Measurements from ENCODE around the gene MANSC4. TPM values are rescaled to one million over a fixed set of nuclear protein-coding genes. Genes with fewer than 3 reads are reported as not detected.

The MANSC4 gene
- total RNA-seq, 1 donor from 2014 or later, result not detected

DNA sequence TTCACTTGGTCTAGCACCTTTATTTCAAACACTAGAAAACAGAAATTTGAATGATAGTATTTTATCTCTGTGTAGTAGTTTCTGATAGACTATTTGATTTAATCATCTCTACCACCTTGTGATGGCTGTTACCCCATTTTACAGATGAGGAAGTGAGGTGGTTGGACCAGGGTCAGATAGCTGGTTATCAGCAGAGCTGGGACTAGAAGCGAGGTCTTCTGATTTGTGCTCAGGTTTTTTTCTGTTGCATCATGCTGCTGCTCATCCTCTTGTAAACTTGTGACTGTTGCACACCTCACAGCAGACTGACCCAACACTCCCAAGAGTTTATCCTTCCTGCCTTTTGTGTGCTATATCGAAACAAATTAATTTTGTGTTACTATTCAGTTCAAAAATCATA lies 10.1 kb upstream of the MANSC4 start:
- Mint-ChIP-seq H3K4me3 (no peak overlapping the region), H3K36me3 (ENCODE audit: low read depth) (peaks cover 46% of the 10 kb centered on the region), H3K27ac (no peak overlapping the region), H3K9me3 (no peaks in the 10 kb centered on the region), H3K27me3 (no peaks in the 10 kb centered on the region), H3K4me1 (peaks cover 12% of the 10 kb centered on the region)
- intact Hi-C loops (cut with micrococcal nuclease), result no loop called here
- DNase-seq, result no peak

DNA sequence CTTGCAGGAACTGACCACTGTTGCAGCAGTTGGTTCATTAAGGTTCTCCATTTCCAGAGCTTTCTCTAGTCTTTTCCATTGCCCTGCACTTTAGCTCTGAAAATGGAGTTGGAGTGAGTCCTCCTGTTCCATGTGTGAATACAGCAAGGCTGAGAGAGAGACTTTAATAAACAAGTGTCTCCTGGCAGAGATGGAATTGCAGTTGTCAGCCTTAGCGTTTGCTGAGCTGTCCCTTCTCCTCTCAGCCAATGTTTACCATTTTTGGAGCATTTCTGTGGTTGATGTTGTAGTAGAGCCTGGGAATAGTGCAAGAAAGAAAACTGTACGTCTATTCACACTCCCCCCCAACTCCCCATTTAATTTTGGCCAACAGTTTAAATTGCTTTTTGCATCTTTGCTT lies 7.5 kb upstream of the MANSC4 start:
- no peak overlapping the region for H3K4me3 Mint-ChIP-seq
- DNase-seq, result no peak
- intact Hi-C loops (cut with micrococcal nuclease), result no loop called here
- H3K36me3 Mint-ChIP-seq (ENCODE audit: low read depth), result peaks cover 35% of the 10 kb centered on the region
- H3K27me3 Mint-ChIP-seq, result no peaks in the 10 kb centered on the region
- H3K9me3 Mint-ChIP-seq, result no peaks in the 10 kb centered on the region
- H3K27ac Mint-ChIP-seq, result no peak overlapping the region
- peaks cover 14% of the 10 kb centered on the region for H3K4me1 Mint-ChIP-seq

DNA sequence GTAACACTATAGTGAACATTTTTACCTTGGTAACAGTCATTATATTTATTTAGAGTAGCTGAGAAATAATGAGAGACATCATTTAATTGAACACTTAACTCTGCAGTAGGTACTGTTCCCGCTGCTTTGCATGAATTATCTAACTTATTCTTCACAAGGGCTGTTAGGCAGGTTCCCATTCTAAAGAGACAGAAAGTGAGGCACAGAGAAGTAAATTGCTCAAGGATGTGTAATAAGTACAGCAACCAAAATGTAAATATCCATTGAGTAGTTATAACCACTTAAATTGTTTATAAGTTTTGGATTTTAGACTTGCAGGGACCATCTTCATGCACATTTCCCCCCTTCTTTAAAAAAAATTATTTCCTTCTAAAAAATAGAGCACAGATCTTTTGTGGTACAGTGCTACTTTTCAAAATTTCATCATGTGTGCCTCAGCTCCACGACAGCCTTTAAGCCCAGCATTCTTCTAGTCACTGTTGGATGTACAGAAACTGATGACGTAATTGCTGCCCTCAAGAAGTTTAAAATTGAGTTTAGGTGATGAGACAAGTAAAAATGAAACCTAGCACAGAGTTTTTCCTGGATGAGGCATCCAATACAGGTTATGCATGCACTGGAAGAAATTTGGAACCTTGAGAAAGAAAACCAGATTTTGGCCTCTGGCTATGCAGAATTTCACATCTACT lies 6.0 kb upstream of the MANSC4 start:
- peaks cover 29% of the 10 kb centered on the region for H3K4me1 Mint-ChIP-seq
- intact Hi-C loops (cut with micrococcal nuclease), result no loop called here

DNA sequence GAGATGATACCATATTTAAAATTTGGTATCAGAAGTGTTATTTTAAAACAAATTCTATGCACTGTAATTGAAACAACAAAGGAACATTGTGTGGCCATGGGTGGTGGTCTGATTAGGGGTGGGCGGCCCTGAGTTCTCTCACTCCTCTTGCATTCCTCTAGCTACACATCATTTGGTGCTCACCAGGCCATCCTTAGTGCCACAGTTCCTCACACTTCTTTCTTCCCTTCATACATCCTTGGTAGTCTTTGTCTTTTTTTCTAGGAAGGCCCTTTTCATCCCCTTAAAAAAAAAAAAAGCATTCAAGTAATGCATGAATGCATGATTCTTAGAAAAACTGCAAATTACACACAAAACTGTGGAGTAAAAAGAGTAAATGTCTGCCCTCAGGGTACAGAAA lies 2.4 kb upstream of the MANSC4 start:
- intact Hi-C loops (cut with micrococcal nuclease), result no loop called here
- no peak for DNase-seq
- Mint-ChIP-seq H3K4me3 (peak overlapping the region; percentile 84), H3K4me1 (peaks cover 36% of the 10 kb centered on the region), H3K27ac (no peak overlapping the region), H3K27me3 (peaks cover 15% of the 10 kb centered on the region), H3K9me3 (no peaks in the 10 kb centered on the region), H3K36me3 (ENCODE audit: low read depth) (peaks cover 26% of the 10 kb centered on the region)

More for the DNA sequence above, 6.0 kb upstream of the MANSC4 start:
- Mint-ChIP-seq H3K27ac (peak overlapping the region; percentile 53), H3K9me3 (no peaks in the 10 kb centered on the region), H3K27me3 (no peaks in the 10 kb centered on the region), H3K36me3 (ENCODE audit: low read depth) (peaks cover 35% of the 10 kb centered on the region), H3K4me3 (no peak overlapping the region)
- DNase-seq, result no peak

DNA sequence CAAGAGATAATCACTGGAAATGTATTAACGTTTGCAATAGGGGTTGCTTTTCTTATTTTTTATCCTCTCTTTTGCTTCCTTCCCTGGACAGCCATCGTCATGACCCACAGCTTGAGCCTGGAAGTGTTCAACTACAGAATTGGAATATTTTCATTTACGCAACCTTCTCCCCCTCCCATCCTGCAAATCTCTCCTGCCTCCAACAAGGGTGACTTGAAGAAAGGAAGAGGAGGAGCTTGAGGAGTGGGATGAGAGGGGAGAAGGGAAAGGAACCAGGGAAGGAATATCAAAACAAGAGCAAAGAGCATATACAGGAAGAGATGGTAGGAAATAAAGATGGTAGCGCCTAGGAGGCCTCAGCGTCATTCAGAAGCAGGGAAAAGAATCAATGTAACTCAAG lies 1.6 kb upstream of the MANSC4 start:
- Mint-ChIP-seq H3K4me1 (peaks cover 36% of the 10 kb centered on the region), H3K36me3 (ENCODE audit: low read depth) (peaks cover 26% of the 10 kb centered on the region), H3K9me3 (no peaks in the 10 kb centered on the region), H3K27me3 (peaks cover 20% of the 10 kb centered on the region), H3K27ac (no peak overlapping the region), H3K4me3 (peak overlapping the region; percentile 84)
- DNase-seq, result no peak
- intact Hi-C loops (cut with micrococcal nuclease), result loop anchor here (2.0 kb wide), 1 partner anchor 21 kb away; no protein-coding TSS in a partner anchor

DNA sequence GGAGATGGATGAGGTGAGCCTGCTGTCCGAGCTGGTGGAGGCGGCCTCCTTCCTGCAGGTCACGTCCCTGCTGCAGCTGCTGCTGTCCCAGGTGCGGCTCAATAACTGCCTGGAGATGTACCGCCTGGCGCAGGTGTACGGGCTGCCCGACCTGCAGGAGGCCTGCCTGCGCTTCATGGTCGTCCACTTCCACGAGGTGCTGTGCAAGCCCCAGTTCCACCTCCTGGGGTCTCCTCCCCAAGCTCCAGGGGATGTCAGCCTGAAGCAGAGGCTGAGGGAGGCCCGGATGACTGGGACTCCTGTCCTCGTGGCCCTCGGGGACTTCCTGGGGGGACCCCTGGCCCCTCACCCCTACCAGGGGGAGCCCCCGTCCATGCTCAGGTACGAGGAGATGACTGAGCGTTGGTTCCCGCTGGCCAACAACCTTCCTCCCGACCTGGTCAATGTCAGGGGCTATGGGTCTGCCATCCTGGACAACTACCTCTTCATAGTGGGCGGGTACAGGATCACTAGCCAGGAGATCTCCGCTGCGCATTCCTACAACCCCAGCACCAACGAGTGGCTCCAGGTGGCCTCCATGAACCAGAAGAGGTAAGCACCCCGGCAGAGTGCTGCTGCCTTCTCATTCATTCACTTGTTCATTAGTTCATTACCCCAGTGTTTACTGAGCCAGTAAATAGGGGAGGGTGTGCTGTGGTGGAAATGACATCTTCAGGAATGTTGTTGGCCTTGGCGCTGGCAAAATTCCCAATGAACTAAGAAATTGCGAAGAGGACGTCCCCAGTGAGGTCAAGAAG lies 774 bp upstream of the MANSC4 start:
- H3K27me3 Mint-ChIP-seq, result peaks cover 20% of the 10 kb centered on the region
- peak overlapping the region; percentile 82 for H3K27ac Mint-ChIP-seq
- peaks cover 30% of the 10 kb centered on the region for H3K4me1 Mint-ChIP-seq
- DNase-seq, result no peak
- no peaks in the 10 kb centered on the region for H3K9me3 Mint-ChIP-seq
- intact Hi-C loops (cut with micrococcal nuclease), result loop anchor here (1.0 to 2.0 kb wide), 2 partner anchors 22 to 41 kb away; no protein-coding TSS in a partner anchor
- H3K4me3 Mint-ChIP-seq, result peak overlapping the region; percentile 84
- H3K36me3 Mint-ChIP-seq (ENCODE audit: low read depth), result peaks cover 26% of the 10 kb centered on the region

DNA sequence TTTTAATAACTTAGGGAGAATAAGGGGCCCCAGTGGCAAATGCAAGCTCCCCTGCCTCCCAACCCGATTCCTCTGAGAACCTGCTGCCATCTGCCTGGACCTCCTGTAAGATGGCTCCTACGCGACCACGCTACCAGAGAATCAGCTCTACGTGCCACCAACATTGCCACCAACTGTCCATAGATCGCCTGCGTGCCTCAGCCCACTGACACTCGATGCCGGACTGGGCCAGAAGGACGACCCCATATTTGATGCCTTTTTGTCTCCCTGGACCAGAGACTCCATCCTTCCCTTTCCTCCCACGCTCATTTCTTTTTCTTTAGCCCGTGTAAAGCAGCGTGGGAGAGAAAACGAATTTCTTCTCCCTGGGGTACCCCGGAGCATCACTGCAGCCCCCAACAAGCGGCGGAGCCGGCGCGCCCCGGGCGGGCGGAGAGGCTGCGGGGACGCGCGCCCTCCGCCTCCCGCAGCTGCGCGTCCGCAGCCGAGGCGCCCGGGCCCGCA lies 568 bp downstream of the MANSC4 start:
- peak overlapping the region; percentile 73 for H3K4me3 Mint-ChIP-seq
- intact Hi-C loops (cut with micrococcal nuclease), result loop anchor here (2.0 to 5.0 kb wide), 2 partner anchors 15 to 47 kb away; no protein-coding TSS in a partner anchor
- no peaks in the 10 kb centered on the region for H3K9me3 Mint-ChIP-seq
- H3K27me3 Mint-ChIP-seq, result peaks cover 20% of the 10 kb centered on the region
- H3K4me1 Mint-ChIP-seq, result peaks cover 25% of the 10 kb centered on the region
- H3K27ac Mint-ChIP-seq, result peak overlapping the region; percentile 61
- no peak for DNase-seq
- peaks cover 18% of the 10 kb centered on the region for H3K36me3 Mint-ChIP-seq (ENCODE audit: low read depth)

DNA sequence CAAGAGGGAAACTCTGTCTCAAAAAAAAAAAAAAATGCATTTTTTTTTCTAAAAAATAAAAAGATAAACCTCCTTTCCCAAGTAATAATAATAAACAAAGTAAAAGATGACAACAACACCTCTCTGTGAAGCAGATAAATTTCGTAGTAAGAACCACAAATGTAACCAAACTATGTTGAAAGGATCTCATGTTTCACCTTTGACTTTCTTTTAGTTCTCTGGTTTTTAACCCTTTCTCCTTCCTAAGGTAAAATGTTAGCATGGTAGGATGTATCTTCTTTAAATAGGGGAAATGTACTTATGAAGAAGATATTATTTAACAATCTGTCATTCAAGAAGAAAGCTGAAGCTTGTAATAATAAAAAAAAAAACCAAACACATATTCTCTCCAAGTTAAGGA lies 1.8 kb downstream of the MANSC4 start:
- no peak for DNase-seq
- H3K4me1 Mint-ChIP-seq, result peaks cover 25% of the 10 kb centered on the region
- H3K4me3 Mint-ChIP-seq, result peak overlapping the region; percentile 43
- H3K27ac Mint-ChIP-seq, result no peak overlapping the region
- intact Hi-C loops (cut with micrococcal nuclease), result loop anchor here (2.0 to 5.0 kb wide), 2 partner anchors 13 to 46 kb away; no protein-coding TSS in a partner anchor
- H3K9me3 Mint-ChIP-seq, result no peaks in the 10 kb centered on the region
- peaks cover 16% of the 10 kb centered on the region for H3K36me3 Mint-ChIP-seq (ENCODE audit: low read depth)
- peaks cover 23% of the 10 kb centered on the region for H3K27me3 Mint-ChIP-seq

DNA sequence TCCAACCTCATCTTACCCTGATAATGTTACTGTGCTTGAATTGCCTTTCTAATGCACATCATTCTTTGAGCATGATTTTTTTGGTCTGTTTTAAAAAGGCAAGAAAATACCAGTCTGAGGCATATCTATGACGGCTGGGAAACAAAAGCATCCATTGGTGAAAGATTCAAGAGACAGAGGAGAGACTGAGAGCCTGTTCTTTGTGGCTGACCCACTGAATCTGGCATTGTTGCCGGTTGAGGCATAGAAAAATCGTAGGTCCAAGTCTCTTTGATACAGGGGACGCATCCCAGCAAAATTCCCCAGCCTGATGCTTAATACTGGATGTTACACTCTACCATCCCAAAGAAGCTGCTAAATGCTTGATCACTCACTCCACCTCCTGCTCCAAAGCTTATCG lies 2.9 kb downstream of the MANSC4 start:
- no peaks in the 10 kb centered on the region for H3K9me3 Mint-ChIP-seq

DNA sequence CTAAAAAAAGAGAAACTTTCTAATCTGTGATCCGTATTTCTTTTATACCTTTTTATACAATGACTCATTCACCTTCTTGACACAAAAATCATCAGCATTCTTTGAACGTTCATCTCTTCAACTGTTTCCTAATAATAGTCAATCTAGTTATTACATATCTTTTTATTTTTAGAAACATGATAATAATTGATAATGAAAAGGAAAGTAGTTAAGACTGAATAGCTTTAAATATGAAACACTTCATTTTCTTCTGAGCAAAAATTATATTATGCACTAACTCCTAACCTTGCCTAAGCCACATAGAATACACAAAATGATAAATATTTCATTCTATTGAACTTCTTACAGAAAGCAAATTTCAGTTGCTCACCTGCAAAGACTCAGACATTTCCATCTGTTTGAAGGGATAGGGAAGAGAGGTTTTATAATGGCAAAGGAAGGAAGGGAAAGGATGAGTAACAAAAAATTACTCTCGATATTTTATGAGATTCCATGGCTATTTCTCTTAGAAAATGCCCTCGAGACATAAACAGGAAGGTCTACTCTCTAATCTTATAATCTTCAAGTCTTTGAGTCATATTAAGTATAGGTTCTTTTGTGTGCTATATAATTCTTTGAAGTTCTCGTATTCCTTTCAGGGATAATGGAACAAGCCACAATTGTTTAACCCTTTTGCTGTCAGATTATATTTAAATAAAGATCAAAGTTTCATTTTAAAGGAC lies 7.5 kb downstream of the MANSC4 start:
- no peak overlapping the region for H3K27ac Mint-ChIP-seq
- H3K36me3 Mint-ChIP-seq (ENCODE audit: low read depth), result no peaks in the 10 kb centered on the region
- H3K4me3 Mint-ChIP-seq, result no peak overlapping the region
- H3K27me3 Mint-ChIP-seq, result peaks cover 14% of the 10 kb centered on the region
- DNase-seq, result no peak
- intact Hi-C loops (cut with micrococcal nuclease), result no loop called here
- H3K4me1 Mint-ChIP-seq, result peaks cover 4% of the 10 kb centered on the region
- no peaks in the 10 kb centered on the region for H3K9me3 Mint-ChIP-seq

More for the DNA sequence above, 2.9 kb downstream of the MANSC4 start:
- H3K27ac Mint-ChIP-seq, result no peak overlapping the region
- no peak for DNase-seq
- peaks cover 20% of the 10 kb centered on the region for H3K4me1 Mint-ChIP-seq
- peaks cover 9% of the 10 kb centered on the region for H3K36me3 Mint-ChIP-seq (ENCODE audit: low read depth)
- intact Hi-C loops (cut with micrococcal nuclease), result loop anchor here (5.0 kb wide), 1 partner anchor 45 kb away; no protein-coding TSS in a partner anchor
- H3K4me3 Mint-ChIP-seq, result no peak overlapping the region
- peaks cover 23% of the 10 kb centered on the region for H3K27me3 Mint-ChIP-seq

DNA sequence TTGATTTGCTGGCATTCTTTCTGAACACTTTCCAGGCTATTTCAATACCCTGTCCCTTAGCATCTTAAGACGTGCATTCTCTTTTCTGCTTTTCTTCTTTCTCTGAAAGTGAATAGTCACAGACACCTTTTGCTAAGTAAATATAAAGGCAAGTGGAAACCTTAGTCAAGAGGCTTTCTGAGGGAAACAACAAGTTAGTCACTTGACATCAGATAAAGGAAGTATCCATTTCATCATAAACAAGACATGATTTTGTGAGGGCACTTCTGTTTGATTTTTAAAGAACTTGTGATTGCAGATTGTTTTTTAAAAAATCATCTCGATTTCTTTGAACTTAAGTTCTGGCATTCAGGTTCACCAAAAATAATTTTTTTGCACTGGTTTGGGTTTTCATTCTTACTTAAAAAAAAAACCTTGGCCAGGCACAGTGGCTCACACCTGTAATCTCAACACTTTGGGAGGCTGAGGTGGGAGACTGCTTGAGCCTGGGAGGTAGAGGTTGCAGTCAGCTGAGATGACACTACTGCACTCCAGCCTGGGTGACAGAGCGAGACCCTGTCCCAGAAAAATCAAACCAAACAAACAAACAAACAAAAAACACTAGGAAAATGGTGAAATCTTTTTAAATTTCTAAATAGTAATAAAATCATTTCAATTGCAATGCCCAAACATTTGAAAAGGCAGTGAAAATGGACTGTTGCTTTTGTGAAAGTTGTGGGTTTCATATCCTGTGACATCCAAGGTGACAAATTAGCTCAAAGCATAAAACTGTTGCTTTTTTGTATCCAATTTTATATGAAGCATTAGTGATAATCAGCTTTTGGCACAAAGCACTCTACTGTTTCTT lies 8.3 kb downstream of the MANSC4 start:
- Mint-ChIP-seq H3K36me3 (ENCODE audit: low read depth) (no peaks in the 10 kb centered on the region), H3K27ac (no peak overlapping the region), H3K4me3 (no peak overlapping the region), H3K27me3 (peaks cover 8% of the 10 kb centered on the region), H3K9me3 (no peaks in the 10 kb centered on the region), H3K4me1 (peaks cover 4% of the 10 kb centered on the region)
- no peak for DNase-seq
- intact Hi-C loops (cut with micrococcal nuclease), result no loop called here

DNA sequence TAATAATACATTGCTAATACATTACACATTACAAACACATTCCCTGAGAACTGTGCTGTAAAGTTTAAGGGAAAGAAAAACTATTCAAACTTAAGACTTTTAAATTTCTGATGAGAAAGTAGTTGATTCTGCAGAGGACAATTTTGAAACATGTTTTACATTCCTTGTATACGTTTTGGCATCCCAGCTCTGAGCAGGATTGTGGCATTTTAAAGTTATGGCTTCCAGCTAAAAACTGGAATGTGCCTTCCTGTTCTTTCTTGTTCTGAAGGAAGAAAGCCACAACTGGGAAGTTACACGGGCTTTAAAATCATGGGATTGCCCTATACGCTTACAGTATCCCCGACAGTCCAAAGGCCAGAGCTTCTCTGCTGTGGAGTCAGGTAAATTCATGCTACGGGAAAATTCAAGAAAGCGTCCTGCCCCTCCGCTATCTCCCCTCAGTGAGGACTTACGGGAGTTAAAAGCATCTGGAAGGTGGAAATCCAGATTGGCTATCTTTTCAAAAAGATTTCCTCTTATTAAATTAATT lies 10.8 kb downstream of the MANSC4 start:
- H3K4me3 Mint-ChIP-seq, result no peak overlapping the region
- H3K4me1 Mint-ChIP-seq, result peaks cover 6% of the 10 kb centered on the region
- peaks cover 8% of the 10 kb centered on the region for H3K27me3 Mint-ChIP-seq
- intact Hi-C loops (cut with micrococcal nuclease), result no loop called here
- no peak overlapping the region for H3K27ac Mint-ChIP-seq
- no peak for DNase-seq
- H3K36me3 Mint-ChIP-seq (ENCODE audit: low read depth), result no peaks in the 10 kb centered on the region
- no peaks in the 10 kb centered on the region for H3K9me3 Mint-ChIP-seq

DNA sequence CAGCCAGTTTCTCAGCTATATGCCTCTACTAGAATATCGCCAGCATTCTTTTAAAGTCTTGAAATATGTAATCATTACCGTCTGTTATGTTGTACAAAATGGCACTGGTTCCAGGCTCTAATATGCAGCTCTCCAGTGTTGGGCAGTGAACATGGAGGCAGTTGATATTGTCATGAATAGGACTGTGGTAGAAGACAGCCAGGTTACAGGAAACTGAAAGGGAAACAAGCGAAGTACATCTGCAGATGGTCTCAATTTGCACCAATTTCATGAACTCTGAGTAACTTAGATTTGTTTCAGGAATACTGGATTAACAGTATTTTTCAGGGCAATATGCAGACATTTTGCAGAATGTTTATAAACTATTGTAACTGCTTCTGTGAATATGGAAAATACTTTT lies 13.4 kb downstream of the MANSC4 start:
- no peaks in the 10 kb centered on the region for H3K9me3 Mint-ChIP-seq
- no peak overlapping the region for H3K4me3 Mint-ChIP-seq
- H3K4me1 Mint-ChIP-seq, result peaks cover 15% of the 10 kb centered on the region
- no peak overlapping the region for H3K27ac Mint-ChIP-seq
- H3K27me3 Mint-ChIP-seq, result peaks cover 6% of the 10 kb centered on the region
- DNase-seq, result no peak
- H3K36me3 Mint-ChIP-seq (ENCODE audit: low read depth), result peaks cover 4% of the 10 kb centered on the region
- intact Hi-C loops (cut with micrococcal nuclease), result no loop called here
